GM21786 (cell line): ENCODE results near the gene DNASE1L1.

Source experiments
- ATAC-seq: cut with Tn5 transposase; IDR thresholded peaks from one replicate; pipeline ENCODE4 v1.9.1; 2021; ENCODE audit not compliant: unreplicated experiment

Gene DNASE1L1, protein sequence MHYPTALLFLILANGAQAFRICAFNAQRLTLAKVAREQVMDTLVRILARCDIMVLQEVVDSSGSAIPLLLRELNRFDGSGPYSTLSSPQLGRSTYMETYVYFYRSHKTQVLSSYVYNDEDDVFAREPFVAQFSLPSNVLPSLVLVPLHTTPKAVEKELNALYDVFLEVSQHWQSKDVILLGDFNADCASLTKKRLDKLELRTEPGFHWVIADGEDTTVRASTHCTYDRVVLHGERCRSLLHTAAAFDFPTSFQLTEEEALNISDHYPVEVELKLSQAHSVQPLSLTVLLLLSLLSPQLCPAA

DNA sequence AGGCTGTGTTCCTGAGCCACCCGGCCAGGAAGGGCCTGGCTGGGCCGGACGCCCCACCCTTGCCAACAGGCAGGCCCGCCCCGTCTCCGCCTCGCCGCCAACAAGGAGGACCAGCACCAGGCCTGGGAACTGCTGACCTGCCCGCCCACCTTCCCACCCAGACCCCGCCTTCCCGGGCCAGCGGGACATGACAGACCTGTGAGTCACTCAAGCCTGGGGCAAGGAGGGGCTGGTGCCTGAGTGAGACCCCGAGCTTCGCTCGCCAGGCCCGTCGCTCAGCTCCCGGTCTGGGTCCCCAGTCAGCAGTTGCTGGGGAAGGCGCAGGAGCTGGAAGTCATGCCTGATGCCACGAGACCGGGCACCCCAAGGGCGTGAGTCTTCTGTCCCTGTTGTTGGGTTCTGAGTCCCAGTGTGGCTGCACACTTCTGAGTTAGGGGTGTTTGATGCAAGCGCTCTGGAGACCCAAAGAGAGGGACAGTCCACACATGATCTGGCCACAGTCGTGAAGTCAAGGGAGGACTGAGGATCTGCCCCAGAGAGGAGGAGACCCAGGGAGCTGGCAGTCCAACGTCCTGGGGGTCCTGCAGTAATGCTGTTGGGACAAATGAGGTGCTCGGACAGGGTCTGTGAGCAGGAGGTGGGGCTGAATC, at the start of gene DNASE1L1:
DNASE1L1 (minus strand) TSS at position 33 of the 650 bp plus-strand sequence. CDS start 3,686 bp downstream, outside the sequence.
- ATAC-seq = peak; percentile 56

DNA sequence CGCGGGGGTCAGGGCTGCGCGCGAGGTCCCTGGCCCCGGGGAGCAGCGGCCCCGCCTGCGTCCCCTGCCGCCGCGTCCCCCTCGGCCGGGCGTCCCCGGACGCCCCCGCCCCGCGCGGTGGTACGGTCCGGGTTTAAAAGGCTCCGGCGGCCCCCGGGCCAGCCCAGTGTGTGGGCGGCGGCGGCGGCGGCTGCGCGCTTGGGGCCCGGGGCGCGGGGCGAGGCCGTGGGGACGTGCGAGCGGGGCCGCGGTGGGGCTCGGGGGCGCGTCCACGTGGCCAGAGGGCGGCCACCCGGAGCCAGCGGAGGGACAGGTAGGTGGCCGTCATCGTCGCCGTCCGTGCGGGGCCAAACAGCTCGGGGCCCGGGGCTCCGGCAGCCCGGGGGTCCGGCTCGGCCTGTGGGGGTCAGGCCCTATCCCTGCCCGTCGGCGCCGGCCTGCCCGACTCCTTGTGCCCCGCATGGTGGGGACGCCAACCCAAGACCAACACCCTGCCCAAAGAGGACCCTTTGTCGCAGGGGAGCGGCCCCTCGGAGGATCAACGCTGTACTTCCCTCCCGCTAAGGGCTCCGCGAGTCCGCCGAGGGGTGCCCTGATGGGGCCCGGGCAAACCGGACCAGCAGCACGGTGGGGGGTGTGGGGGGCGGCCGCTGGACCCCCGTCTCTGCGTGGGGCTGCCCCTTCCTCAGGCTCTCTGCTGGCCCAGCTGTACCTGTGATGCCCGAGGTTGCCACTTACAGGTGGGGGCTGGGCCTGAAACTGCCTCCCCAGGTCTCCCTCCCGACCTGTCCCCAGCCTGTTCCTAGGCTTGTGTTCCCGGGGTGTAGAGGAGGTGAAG, 49.3 kb upstream of the DNASE1L1 start, which contains the start of gene PLXNA3:
PLXNA3 (plus strand) TSS at position 166 of the 838 bp plus-strand sequence. CDS start 1,903 bp downstream, outside the sequence.
- peak; percentile 40 for ATAC-seq

DNA sequence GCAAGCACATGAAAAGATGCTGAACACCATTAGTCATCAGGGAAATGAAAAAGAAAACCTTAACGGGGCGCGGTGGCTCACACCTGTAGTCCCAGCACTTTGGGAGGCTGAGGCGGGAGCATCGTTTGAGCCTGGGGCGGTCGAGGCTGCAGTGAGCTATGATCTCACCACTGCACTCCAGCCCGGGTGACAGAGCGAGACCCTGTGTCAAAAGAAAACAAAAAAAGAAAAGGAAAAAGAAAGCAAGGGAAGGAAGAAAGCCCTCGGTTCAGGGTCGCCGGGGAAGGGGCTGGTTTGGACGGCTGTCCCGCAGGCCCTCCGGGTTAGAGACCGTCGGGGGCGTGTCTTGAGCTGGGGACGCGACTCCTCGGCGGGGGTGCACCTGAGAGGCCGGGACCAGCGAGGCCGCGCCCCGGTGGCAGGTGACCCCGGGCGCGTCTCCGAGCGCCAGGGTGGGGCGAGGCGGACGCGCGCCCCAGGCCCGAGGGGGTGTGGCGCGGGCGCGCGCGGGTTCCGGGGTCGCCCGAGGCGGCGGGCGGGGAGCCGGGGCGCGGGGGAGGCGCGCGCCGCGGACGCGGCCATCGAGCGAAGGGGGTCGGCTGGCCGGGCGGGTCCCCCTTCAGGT, 48.5 kb upstream of the DNASE1L1 start:
- ATAC-seq = peak; percentile 52

DNA sequence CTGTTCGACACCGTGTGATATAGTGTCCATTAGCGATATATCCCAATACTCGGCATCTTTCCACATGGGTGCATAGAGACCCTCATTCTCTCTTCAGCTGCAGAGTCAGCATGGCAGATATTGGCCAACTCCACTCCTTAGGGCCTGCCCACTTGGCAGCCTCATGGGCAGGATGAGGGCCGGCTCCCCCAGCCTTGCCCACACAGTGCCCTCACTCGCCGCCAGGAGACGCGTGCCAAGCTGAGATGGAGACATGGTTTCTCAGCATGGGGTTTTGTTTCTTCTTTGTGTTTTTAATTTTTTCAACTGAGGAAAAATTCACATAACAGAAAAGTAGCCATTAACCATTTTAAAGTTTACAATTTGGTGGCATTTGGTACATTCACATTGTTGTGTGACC, 43.8 kb upstream of the DNASE1L1 start:
- no peak for ATAC-seq

GRCh38 chrX:154450312-154450711, 41.3 kb upstream of the DNASE1L1 start:
- ATAC-seq = no peak

- no peak for ATAC-seq
Measured at GRCh38 chrX:154449618-154450017, 40.6 kb upstream of the DNASE1L1 start.

- no peak for ATAC-seq
Measured at GRCh38 chrX:154448484-154448883, 39.4 kb upstream of the DNASE1L1 start.

- no peak for ATAC-seq
Measured at GRCh38 chrX:154446430-154446829, 37.4 kb upstream of the DNASE1L1 start.

DNA sequence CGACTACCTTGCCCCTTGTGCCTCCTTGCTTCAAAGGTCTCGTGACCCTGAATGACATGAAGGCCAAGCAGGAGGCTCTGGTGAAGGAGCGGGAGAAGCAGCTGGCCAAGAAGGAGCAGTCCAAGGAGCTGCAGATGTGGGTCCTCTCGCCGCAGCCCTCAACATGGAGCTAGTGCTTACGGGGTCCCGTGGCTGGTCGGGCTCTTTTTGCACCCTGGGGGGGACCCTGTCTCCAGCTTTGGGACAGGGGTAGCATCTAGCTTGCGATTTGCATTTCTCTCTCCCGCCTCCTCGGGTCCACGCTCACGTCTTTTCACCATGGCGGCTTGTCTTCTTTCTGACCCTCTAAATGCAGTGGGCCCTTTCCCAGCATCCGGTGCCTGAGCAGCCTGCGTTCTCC, 36.7 kb upstream of the DNASE1L1 start:
- ATAC-seq = no peak

DNA sequence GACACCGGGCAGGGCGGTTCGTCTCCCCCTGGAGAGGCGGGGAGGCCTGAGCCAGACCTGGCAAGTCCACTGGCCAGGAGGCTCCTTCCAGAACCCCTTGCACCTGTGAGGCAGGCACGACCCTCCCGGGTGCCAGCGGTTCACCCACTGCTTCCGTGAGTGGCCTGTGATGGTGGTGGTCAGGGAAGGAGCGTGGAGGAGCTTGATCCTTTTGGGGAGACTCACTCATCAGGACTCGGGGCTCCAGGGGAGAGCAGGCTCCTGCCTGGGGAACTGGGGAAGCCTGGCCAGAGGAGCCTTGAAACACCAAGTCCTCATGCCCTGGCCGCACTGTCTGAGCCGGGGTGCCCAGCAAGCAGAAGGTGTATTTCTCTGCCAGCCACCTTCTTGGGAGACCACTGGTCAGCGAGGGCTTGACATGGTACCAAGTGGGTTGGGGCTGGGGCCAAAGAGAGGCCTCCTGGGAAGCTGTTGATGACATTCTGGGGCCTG, 35.7 kb upstream of the DNASE1L1 start:
- no peak for ATAC-seq

GRCh38 chrX:154443992-154444754, 35.1 kb upstream of the DNASE1L1 start, which contains the start of gene FAM50A:
Gene FAM50A, plus strand, starts transcription at chrX:154444141. Its CDS starts 95 bp downstream, at chrX:154444236.
- ATAC-seq = peak; percentile 75

GRCh38 chrX:154443479-154443910, 34.4 kb upstream of the DNASE1L1 start:
- ATAC-seq = no peak

DNA sequence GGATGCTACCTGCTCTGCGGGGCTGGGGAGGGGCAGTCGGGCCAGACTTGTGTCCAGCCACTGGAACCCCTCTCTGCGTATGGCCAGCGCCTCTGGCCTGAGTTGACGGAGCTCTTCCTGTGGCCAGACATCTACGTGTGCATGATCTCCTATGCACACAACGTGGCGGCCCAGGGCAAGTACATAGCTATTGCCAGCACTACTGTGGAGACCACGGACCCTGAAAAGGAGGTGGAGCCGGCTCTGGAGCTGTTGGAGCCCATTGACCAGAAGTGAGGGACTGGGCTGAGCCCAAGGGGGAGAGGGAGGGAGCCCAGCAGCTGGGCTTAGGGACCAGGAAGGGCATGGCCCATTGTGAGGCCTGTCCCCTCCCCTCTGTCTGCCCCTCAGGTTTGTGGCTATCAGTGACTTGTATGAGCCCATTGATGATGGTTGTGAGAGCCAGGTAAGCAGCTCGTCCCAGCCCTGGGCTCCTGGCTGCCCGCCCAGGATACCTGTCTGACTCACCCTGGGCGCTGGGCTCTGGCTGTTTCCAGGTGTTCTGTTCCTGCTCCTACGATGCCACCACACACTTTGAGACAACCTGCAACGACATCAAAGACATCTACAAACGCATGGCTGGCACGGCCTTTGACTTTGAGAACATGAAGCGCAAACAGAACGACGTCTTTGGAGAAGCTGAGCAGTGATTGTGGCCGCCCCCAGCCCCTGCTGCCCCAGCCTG, 33.1 kb upstream of the DNASE1L1 start:
- ATAC-seq = no peak

DNA sequence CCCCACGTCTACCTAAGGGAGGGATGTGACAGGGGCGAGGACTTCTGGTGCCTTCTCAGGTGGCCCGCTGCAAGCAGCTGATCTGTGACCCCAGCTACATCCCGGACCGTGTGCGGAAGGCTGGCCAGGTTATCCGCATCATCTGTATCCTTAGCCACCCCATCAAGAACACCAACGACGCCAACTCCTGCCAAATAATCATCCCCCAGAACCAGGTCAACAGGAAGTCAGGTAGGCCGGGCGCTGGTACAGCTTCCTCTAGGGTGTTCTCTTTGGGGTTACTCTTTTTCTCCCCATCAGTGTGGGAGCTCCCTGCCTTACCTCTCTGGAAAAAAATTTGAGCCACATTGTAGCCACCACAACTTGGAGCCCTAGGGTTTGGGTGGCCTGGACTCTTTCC, 32.5 kb upstream of the DNASE1L1 start:
- ATAC-seq = no peak

DNA sequence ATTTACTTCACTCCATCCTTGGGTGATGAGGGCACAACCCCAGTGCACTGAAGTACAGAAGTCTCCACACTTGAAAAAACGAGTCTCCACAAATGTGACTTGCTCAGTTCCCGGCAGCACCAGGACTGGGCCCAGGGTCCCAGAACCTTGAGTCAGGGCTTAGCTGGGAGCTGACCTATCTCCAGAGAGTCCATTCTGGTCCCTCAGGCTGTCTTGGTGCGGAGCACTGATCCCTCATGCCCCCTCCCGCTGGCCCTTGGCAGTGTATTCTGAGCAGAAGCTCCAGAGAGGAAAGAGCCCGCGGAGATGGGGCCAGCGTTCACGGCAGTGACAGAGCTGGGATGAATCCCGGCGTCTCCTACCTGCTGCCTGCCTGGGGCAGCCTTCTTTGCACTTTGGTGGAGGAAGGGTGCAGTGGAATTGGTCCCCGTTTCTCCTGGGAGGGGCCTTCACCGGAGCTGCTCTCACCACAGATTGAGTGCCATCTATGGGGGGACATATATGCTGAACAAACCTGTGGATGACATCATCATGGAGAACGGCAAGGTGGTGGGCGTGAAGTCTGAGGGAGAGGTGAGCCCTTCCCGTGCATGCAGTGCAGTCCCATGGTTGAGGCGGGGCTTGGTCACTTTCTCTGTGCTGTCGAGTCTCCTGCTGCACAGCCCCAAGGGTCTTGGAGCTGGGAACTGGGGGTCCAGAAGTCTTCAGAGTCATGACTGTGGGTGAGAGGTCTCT, 31.7 kb upstream of the DNASE1L1 start:
- ATAC-seq = no peak

- no peak for ATAC-seq
Measured at GRCh38 chrX:154439841-154440240, 30.8 kb upstream of the DNASE1L1 start.

- no peak for ATAC-seq
Measured at GRCh38 chrX:154437971-154438893, 29.2 kb upstream of the DNASE1L1 start.
